Astrocyte (in vitro differentiated cells and primary cell): Measurements from ENCODE around the gene SEMA4D. TPM values are rescaled to one million over a fixed set of nuclear protein-coding genes. Genes with fewer than 3 reads are reported as not detected.

ENCODE experiments used
- DNase-seq: peaks from one replicate; pipeline ENCODE4 v3.0.0-alpha.2; 2010; ENCODE audit warnings: low read depth
- FAIRE-seq: peaks from 2 replicates; lab custom pipeline; 2011; peaks lifted over from hg19 to GRCh38; lab: Jason Lieb, UNC
- H2AFZ ChIP-seq: 2 replicates; pipeline ENCODE4 v1.6.0; 2012; ENCODE audit warnings: low read depth, low read length, inconsistent platforms
- H3K27ac ChIP-seq: 2 replicates; pipeline ENCODE4 v1.5.1; 2011; ENCODE audit warnings: low read depth, low read length, inconsistent platforms
- H3K27me3 ChIP-seq: 2 replicates; pipeline ENCODE4 v1.6.0; 2011; ENCODE audit warnings: low read length, inconsistent platforms; ENCODE audit not compliant: insufficient read depth
- H3K36me3 ChIP-seq: 2 replicates; pipeline ENCODE4 v1.5.1; 2011; ENCODE audit warnings: low read length, inconsistent platforms; ENCODE audit not compliant: insufficient read depth
- H3K4me1 ChIP-seq: 2 replicates; pipeline ENCODE4 v1.5.1; 2011; ENCODE audit warnings: low read length, inconsistent platforms; ENCODE audit not compliant: insufficient read depth
- H3K4me2 ChIP-seq: 2 replicates; pipeline ENCODE4 v1.6.0; 2012; ENCODE audit warnings: low read length, inconsistent platforms
- H3K4me3 ChIP-seq: 2 replicates; pipeline ENCODE4 v1.5.1; 2011; ENCODE audit warnings: low read depth, mild to moderate bottlenecking, low read length, inconsistent platforms; ENCODE audit not compliant: insufficient read depth
- H3K79me2 ChIP-seq: 2 replicates; pipeline ENCODE4 v1.6.0; 2012; ENCODE audit warnings: mild to moderate bottlenecking, low read length, inconsistent platforms; ENCODE audit not compliant: insufficient read depth
- H3K9ac ChIP-seq: 2 replicates; pipeline ENCODE4 v1.6.0; 2012; ENCODE audit warnings: mild to moderate bottlenecking, low read length, inconsistent platforms
- H3K9me3 ChIP-seq: 2 replicates; pipeline ENCODE4 v1.5.1; 2012; ENCODE audit warnings: low read depth, mild to moderate bottlenecking, low read length, inconsistent platforms; ENCODE audit not compliant: insufficient read depth
- H4K20me1 ChIP-seq: 2 replicates; pipeline ENCODE4 v1.6.0; 2012; ENCODE audit warnings: low read length, inconsistent platforms; ENCODE audit not compliant: insufficient read depth
- H3K27ac Mint-ChIP-seq: one replicate; pipeline ENCODE4 v1.8.0; 2021; ENCODE audit warnings: mild to moderate bottlenecking, mixed read lengths; ENCODE audit not compliant: unreplicated experiment
- H3K27me3 Mint-ChIP-seq: one replicate; pipeline ENCODE4 v1.8.0; 2021; ENCODE audit warnings: low read depth, mixed read lengths; ENCODE audit not compliant: unreplicated experiment
- H3K36me3 Mint-ChIP-seq: one replicate; pipeline ENCODE4 v1.8.0; 2021; ENCODE audit warnings: low read depth, mixed read lengths; ENCODE audit not compliant: unreplicated experiment
- H3K4me1 Mint-ChIP-seq: one replicate; pipeline ENCODE4 v1.8.0; 2021; ENCODE audit warnings: low read depth, mixed read lengths; ENCODE audit not compliant: unreplicated experiment
- H3K4me3 Mint-ChIP-seq: one replicate; pipeline ENCODE4 v1.8.0; 2021; ENCODE audit warnings: mild to moderate bottlenecking, moderate library complexity, mixed read lengths; ENCODE audit not compliant: unreplicated experiment
- H3K9me3 Mint-ChIP-seq: one replicate; pipeline ENCODE4 v1.8.0; 2021; ENCODE audit warnings: mild to moderate bottlenecking, mixed read lengths; ENCODE audit not compliant: unreplicated experiment
- EZH2 ChIP-seq: IDR thresholded peaks from 2 replicates; pipeline ENCODE4 v1.6.1; 2012; ENCODE audit warnings: mild to moderate bottlenecking, low read length, inconsistent platforms; ENCODE audit not compliant: insufficient read depth
- total RNA-seq: library from RNA; stranded (reverse); gene quantifications from 2 replicates; pipeline ENCODE4 v1.2.1, GENCODE V29; 2021
- TF ChIP-seq, protein P1 (sequence below): IDR thresholded peaks from 2 replicates; pipeline ENCODE4 v1.5.1; 2011; ENCODE audit warnings: low read depth, mild to moderate bottlenecking, inconsistent platforms, low read length, moderate library complexity; ENCODE audit not compliant: insufficient read depth

Gene SEMA4D
- total RNA-seq, 1 donor from 2014 or later = 6.2 TPM

DNA sequence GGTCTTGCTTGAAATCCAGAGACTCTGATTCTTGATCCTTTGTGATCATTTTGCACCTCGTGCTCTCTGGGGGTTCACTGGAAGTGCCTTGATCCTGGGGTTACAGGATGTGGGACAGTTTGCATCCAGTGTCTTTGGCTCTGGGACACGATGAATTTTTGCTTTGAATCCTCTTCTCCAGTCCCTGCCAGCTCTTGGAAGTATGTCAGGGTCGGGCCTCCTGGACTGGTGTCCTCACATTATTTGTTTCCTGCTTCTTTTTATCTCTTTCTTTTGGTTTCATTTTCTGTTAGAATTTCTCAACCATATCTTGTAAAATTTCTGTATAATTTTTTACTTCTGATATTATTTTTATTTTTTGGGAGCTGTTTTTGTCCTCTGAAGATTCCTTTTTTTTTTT is 145.5 kb downstream of the SEMA4D start:
- DNase-seq (no peak), FAIRE-seq (no peak)
- Histone ChIP-seq H3K79me2 (peaks cover 3% of the 10 kb centered on the region), H3K36me3 (peaks cover 55% of the 10 kb centered on the region), H2AFZ (no peak overlapping the region), H3K4me2 (no peak overlapping the region), H3K9ac (no peak overlapping the region), H3K9me3 (no peaks in the 10 kb centered on the region), H3K4me1 (no peaks in the 10 kb centered on the region), H3K4me3 (no peak overlapping the region), H3K27ac (no peak overlapping the region), H3K27me3 (no peaks in the 10 kb centered on the region), H4K20me1 (peaks cover 37% of the 10 kb centered on the region)
- Mint-ChIP-seq H3K36me3 (peaks cover 35% of the 10 kb centered on the region), H3K4me3 (no peak overlapping the region), H3K4me1 (no peaks in the 10 kb centered on the region), H3K27me3 (no peaks in the 10 kb centered on the region), H3K9me3 (no peaks in the 10 kb centered on the region), H3K27ac (no peak overlapping the region)
- TF ChIP-seq EZH2 = no peak
- TF ChIP-seq, protein P1, sequence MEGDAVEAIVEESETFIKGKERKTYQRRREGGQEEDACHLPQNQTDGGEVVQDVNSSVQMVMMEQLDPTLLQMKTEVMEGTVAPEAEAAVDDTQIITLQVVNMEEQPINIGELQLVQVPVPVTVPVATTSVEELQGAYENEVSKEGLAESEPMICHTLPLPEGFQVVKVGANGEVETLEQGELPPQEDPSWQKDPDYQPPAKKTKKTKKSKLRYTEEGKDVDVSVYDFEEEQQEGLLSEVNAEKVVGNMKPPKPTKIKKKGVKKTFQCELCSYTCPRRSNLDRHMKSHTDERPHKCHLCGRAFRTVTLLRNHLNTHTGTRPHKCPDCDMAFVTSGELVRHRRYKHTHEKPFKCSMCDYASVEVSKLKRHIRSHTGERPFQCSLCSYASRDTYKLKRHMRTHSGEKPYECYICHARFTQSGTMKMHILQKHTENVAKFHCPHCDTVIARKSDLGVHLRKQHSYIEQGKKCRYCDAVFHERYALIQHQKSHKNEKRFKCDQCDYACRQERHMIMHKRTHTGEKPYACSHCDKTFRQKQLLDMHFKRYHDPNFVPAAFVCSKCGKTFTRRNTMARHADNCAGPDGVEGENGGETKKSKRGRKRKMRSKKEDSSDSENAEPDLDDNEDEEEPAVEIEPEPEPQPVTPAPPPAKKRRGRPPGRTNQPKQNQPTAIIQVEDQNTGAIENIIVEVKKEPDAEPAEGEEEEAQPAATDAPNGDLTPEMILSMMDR = no peak

DNA sequence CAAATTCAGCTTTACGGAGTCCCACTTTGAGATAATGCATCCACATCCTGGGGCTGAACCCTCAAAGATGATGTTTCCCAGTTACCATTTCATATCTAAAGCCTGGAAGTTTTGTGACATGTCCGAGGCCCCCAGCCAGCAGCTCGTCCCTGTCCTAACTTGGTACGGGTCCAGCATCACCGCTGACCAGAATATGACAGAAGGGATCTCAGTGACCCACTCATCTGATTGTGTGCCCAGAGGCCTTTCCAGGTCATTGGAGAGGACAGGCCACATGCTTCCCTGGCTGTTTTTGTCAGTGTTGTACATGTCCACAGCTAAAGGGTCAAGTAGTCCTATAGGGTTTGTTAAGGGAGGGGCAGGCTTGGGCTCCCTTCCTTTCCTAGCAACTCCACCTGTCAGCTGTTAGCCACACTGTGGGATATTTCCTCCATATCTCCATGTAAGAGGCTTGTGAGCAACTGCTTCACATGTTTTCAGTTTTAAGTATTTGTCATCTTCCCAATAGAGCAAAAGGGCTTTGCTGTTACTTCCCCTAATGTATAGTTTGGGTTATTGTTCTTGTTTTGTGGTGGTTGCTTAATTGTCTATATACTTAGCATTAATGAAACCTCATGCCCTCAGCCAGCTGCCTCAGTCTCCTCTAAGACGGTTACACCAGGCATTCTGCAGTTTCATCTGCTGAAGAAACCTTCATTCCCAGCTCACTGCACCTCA is 146.2 kb downstream of the SEMA4D start:
- no peaks in the 10 kb centered on the region for H3K4me1 Mint-ChIP-seq
- no peaks in the 10 kb centered on the region for H3K27me3 Mint-ChIP-seq
- no peak overlapping the region for H3K27ac ChIP-seq
- H3K4me3 ChIP-seq = no peak overlapping the region
- no peaks in the 10 kb centered on the region for H3K9me3 ChIP-seq
- FAIRE-seq (no peak), DNase-seq (no peak)
- no peak overlapping the region for H3K27ac Mint-ChIP-seq
- peaks cover 35% of the 10 kb centered on the region for H3K36me3 Mint-ChIP-seq
- H3K4me2 ChIP-seq = no peak overlapping the region
- H4K20me1 ChIP-seq = peaks cover 33% of the 10 kb centered on the region
- no peak overlapping the region for H3K9ac ChIP-seq
- no peaks in the 10 kb centered on the region for H3K27me3 ChIP-seq
- peaks cover 56% of the 10 kb centered on the region for H3K36me3 ChIP-seq
- no peak overlapping the region for H2AFZ ChIP-seq
- H3K4me3 Mint-ChIP-seq = no peak overlapping the region
- no peaks in the 10 kb centered on the region for H3K9me3 Mint-ChIP-seq
- peaks cover 3% of the 10 kb centered on the region for H3K79me2 ChIP-seq
- TF ChIP-seq, protein P1 = no peak
- no peak for TF ChIP-seq EZH2
- H3K4me1 ChIP-seq = no peaks in the 10 kb centered on the region

DNA sequence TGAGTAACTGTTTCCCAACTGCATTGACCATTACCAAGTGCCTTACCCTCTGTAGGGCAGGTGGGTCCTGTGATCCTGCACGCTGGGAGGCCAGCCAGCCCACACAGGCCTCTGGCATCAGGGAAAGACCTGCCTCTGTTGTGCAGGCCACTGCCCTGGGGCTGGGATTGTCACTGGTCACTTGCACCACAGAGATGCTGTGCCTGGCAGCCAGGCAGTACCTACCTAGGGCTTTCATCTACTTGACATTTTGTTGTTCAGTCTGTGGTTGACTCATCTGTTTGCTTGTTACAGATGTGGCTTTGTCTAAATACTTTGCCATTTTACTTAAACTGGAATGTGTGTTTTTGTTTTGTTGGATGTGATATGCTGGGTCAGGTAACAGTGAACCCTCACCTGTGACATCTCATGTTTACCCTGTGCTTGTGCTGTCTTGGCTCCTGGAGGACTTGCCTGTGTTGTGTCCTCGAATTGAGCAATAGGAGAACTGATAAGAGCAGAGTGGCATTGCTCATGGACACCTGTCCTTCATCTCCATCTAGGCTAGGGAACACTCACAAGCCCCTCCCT is 146.8 kb downstream of the SEMA4D start:
- H3K79me2 ChIP-seq = peaks cover 3% of the 10 kb centered on the region
- no peak overlapping the region for H3K9ac ChIP-seq
- FAIRE-seq = no peak

More for the DNA sequence above, 146.8 kb downstream of the SEMA4D start:
- H3K36me3 ChIP-seq = peaks cover 57% of the 10 kb centered on the region
- DNase-seq = no peak
- H2AFZ ChIP-seq = no peak overlapping the region
- H3K36me3 Mint-ChIP-seq = peaks cover 35% of the 10 kb centered on the region
- H3K27me3 ChIP-seq = no peaks in the 10 kb centered on the region
- H4K20me1 ChIP-seq = peaks cover 30% of the 10 kb centered on the region
- no peaks in the 10 kb centered on the region for H3K4me1 ChIP-seq
- no peak overlapping the region for H3K27ac ChIP-seq
- no peak overlapping the region for H3K4me3 ChIP-seq
- no peak overlapping the region for H3K27ac Mint-ChIP-seq
- H3K4me2 ChIP-seq = no peak overlapping the region
- H3K9me3 ChIP-seq = no peaks in the 10 kb centered on the region
- no peaks in the 10 kb centered on the region for H3K27me3 Mint-ChIP-seq
- no peak overlapping the region for H3K4me3 Mint-ChIP-seq
- TF ChIP-seq, protein P1 = no peak
- no peak for TF ChIP-seq EZH2
- no peaks in the 10 kb centered on the region for H3K9me3 Mint-ChIP-seq
- no peaks in the 10 kb centered on the region for H3K4me1 Mint-ChIP-seq
